IPS DF 6.9 (cell line): Measurements from ENCODE around the gene SMC1B.
"Not testable (repeated sequence)": the region's sequence is repeated elsewhere in the genome, so short reads cannot be mapped to it uniquely, and the experiment has no call there.

Source experiments
- DNase-seq: peaks from one replicate; pipeline ENCODE4 v3.0.0-alpha.2; 2013; ENCODE audit warnings: low read depth, low spot score
- H3K27ac ChIP-seq: one replicate; pipeline ENCODE4 v1.5.1; 2013; ENCODE audit warnings: low read length, control low read depth
- H3K27me3 ChIP-seq: 2 replicates; pipeline ENCODE4 v1.6.1; 2013; ENCODE audit warnings: mild to moderate bottlenecking, low read length; ENCODE audit not compliant: control insufficient read depth, insufficient read depth
- H3K36me3 ChIP-seq: 2 replicates; pipeline ENCODE4 v1.6.1; 2013; ENCODE audit warnings: low read length; ENCODE audit not compliant: control insufficient read depth, insufficient read depth
- H3K4me1 ChIP-seq: 2 replicates; pipeline ENCODE4 v1.6.1; 2013; ENCODE audit warnings: low read length; ENCODE audit not compliant: control insufficient read depth, insufficient read depth
- H3K4me3 ChIP-seq: 2 replicates; pipeline ENCODE4 v1.5.1; 2013; ENCODE audit warnings: mild to moderate bottlenecking, low read length
- H3K9me3 ChIP-seq: 2 replicates; pipeline ENCODE4 v1.6.1; 2013; ENCODE audit warnings: low read length, inconsistent platforms; ENCODE audit not compliant: control insufficient read depth, insufficient read depth
- WGBS: extraction: QIAGEN DNeasy Blood & Tissue Kit; methylation state at CpG from one replicate; pipeline ENCODE4 v1.1.7; 2013; ENCODE audit warnings: mixed read lengths, missing lambda C conversion rate; ENCODE audit not compliant: insufficient read length, insufficient coverage; 5-methylcytosine and 5-hydroxymethylcytosine counted together

The SMC1B gene

GRCh38 chr22:45305456-45306075, 107.8 kb downstream of the SMC1B start:
- Histone ChIP-seq H3K4me1 (peaks cover 1% of the 10 kb centered on the region), H3K4me3 (no peak overlapping the region), H3K9me3 (no peaks in the 10 kb centered on the region), H3K27me3 (no peaks in the 10 kb centered on the region), H3K27ac (no peak overlapping the region), H3K36me3 (no peaks in the 10 kb centered on the region)
- DNase-seq = no peak
- WGBS = no CpG with 5 or more reads among the region's 6 CpGs

- Histone ChIP-seq H3K9me3 (no peaks in the 10 kb centered on the region), H3K27me3 (no peaks in the 10 kb centered on the region), H3K27ac (no peak overlapping the region), H3K4me3 (no peak overlapping the region), H3K4me1 (peaks cover 1% of the 10 kb centered on the region), H3K36me3 (no peaks in the 10 kb centered on the region)
- no CpG with 5 or more reads among the region's 6 CpGs for WGBS
- no peak for DNase-seq
Observed at GRCh38 chr22:45304971-45305370, 108.4 kb downstream of the SMC1B start.

- Histone ChIP-seq H3K4me3 (no peak overlapping the region), H3K36me3 (no peaks in the 10 kb centered on the region), H3K4me1 (peaks cover 5% of the 10 kb centered on the region; the same call in 1 of the 2 replicates), H3K9me3 (no peaks in the 10 kb centered on the region), H3K27me3 (no peaks in the 10 kb centered on the region), H3K27ac (no peak overlapping the region)
- DNase-seq = no peak
- no CpG with 5 or more reads among the region's 7 CpGs for WGBS
Observed at GRCh38 chr22:45303181-45303580, 110.2 kb downstream of the SMC1B start.

- no CpG with 5 or more reads among the region's 8 CpGs for WGBS
- no peak overlapping the region for H3K27ac ChIP-seq
Observed at GRCh38 chr22:45302751-45303150, 110.6 kb downstream of the SMC1B start.

GRCh38 chr22:45298934-45299505, 114.4 kb downstream of the SMC1B start:
- Histone ChIP-seq H3K4me1 (peaks cover 5% of the 10 kb centered on the region; the same call in 1 of the 2 replicates), H3K36me3 (no peaks in the 10 kb centered on the region), H3K9me3 (no peaks in the 10 kb centered on the region), H3K27me3 (no peaks in the 10 kb centered on the region), H3K27ac (no peak overlapping the region), H3K4me3 (no peak overlapping the region)
- no peak for DNase-seq
- no CpG with 5 or more reads among the region's 15 CpGs for WGBS

More at GRCh38 chr22:45302751-45303150, 110.6 kb downstream of the SMC1B start:
- Histone ChIP-seq H3K9me3 (no peaks in the 10 kb centered on the region), H3K4me1 (peaks cover 5% of the 10 kb centered on the region; the same call in 1 of the 2 replicates), H3K4me3 (no peak overlapping the region), H3K27me3 (no peaks in the 10 kb centered on the region), H3K36me3 (no peaks in the 10 kb centered on the region)
- no peak for DNase-seq

- H3K27me3 ChIP-seq = no peaks in the 10 kb centered on the region
- H3K4me3 ChIP-seq = no peak overlapping the region
- peaks cover 5% of the 10 kb centered on the region; the same call in 1 of the 2 replicates for H3K4me1 ChIP-seq
- no CpG with 5 or more reads among the region's 13 CpGs for WGBS
- H3K9me3 ChIP-seq = no peaks in the 10 kb centered on the region
- no peaks in the 10 kb centered on the region for H3K36me3 ChIP-seq
- DNase-seq = no peak
- H3K27ac ChIP-seq = no peak overlapping the region
Observed at GRCh38 chr22:45296628-45297297, 116.6 kb downstream of the SMC1B start.

- H3K36me3 ChIP-seq = no peaks in the 10 kb centered on the region
- H3K9me3 ChIP-seq = no peaks in the 10 kb centered on the region
- no peak overlapping the region for H3K4me3 ChIP-seq
- H3K4me1 ChIP-seq = peaks cover 5% of the 10 kb centered on the region
- no peak overlapping the region for H3K27ac ChIP-seq
- H3K27me3 ChIP-seq = no peaks in the 10 kb centered on the region
- no peak for DNase-seq
- no CpG with 5 or more reads among the region's 9 CpGs for WGBS
Observed at GRCh38 chr22:45295492-45295891, 117.9 kb downstream of the SMC1B start.

- not testable (repeated sequence) for H3K4me1 ChIP-seq, H3K9me3 ChIP-seq, H3K4me3 ChIP-seq, H3K27ac ChIP-seq, H3K27me3 ChIP-seq, H3K36me3 ChIP-seq, DNase-seq
- WGBS = no CpG with 5 or more reads among the region's 6 CpGs
Observed at GRCh38 chr22:45295004-45295403, 118.4 kb downstream of the SMC1B start.
